ENCODE measurements around the gene TRMT61A.
A peak's percentile ranks its signal among the peaks of the same experiment; 100 is the strongest.
"Not testable (repeated sequence)": the region's sequence is repeated elsewhere in the genome, so short reads cannot be mapped to it uniquely, and the experiment has no call there.

Gene TRMT61A

DNA sequence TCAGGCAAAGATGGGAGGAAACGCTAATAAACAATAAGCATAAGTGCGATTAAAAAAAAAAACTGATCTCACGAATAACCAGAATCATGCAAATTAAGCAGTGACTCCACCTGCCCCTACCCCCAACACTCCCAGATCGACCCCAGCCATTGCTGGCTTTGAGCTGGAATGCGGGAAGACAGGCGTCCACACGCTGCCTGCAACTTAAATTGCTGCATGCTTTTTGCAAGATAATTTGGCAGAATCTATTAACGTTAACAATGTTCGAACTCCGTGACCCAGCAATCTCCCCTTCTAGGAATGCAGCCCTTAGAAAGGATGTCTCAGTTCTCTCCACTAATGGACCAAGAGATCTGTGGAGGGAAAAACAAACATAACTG, 5.4 kb upstream of the TRMT61A start:
- no peak for DNase-seq (ENCODE audit: low spot score)

DNA sequence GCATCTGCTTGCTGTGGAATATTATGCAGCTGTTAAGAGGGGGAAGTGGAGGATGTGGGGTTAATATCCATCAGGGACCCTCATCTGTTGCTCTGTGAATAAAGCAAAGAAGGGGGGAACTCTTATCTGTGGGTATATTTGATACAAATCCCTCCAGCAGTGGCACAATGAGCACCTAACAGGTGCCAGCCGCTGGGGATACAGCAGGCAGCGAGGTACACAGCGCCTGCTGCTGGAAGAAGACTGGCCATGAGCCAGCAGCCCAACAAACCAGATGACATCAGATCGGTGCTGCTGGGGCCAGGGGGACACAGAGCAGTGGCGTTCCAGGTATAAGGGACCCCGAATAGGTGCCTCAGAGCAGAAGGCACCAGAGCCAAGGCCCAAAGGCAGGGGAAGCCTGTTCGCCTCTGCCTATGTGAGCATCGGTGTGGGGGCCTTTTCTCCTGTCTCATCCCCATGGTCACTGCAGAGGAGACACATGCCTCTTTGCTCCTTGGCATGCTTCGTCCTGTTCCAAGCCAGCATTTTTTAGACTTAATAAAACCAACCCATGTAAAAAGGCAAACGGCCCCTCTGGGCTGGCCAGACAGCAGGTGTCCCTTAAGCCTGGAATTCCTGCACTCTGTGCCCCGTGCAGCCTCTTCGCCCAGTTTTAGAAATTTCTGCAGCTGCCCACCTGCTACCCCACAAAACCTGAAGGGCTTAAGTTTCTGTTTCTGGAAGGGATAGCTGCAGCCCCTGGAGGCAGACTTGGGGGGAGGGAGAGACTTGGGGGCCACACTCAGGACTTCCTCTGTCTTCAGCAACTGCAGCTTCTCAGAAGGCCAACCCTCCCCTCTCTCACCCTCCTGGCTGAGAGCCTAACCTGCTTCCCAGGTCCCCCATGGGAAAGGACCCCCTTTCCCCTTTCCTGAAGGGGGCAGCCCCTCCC, 4.7 kb upstream of the TRMT61A start:
- DNase-seq (ENCODE audit: low spot score), result no peak

DNA sequence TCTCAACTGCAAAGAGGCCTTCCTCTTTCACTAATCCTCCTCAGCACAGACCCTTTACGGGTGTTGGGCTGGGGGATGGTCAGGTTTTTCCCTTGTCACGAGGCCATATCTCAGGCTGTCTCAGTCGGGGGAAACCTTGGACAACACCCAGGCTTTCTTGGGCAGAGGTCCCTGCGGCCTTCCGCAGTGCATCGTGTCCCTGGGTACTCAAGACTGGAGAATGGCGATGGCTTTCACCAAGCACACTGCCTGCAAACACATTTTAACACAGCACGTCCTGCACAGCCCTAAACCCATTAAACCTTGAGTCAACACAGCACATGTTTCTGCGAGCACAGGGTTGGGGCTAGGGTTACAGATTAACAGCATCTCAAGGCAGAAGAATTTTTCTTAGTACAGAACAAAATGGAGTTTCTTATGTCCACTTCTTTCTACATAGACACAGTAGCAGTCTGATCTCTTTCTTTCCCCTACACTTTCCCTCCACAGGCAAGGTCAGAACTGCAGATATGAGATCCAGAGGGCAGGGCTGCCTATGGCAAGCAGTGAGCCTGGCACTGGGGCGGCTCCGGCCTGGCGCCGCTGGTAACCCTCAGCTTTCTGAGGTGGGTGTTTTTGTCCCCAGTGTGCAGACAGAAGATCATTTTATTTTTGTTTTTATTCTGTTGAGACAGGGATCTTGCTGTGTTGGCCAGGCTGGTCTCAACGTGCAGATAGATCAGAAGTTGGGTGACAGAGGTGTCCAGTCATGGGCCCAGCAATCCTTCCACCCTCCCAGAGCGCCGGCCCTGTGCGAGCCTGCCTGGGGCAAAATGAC, 3.4 kb upstream of the TRMT61A start:
- DNase-seq (ENCODE audit: low spot score), result not testable (repeated sequence)

DNA sequence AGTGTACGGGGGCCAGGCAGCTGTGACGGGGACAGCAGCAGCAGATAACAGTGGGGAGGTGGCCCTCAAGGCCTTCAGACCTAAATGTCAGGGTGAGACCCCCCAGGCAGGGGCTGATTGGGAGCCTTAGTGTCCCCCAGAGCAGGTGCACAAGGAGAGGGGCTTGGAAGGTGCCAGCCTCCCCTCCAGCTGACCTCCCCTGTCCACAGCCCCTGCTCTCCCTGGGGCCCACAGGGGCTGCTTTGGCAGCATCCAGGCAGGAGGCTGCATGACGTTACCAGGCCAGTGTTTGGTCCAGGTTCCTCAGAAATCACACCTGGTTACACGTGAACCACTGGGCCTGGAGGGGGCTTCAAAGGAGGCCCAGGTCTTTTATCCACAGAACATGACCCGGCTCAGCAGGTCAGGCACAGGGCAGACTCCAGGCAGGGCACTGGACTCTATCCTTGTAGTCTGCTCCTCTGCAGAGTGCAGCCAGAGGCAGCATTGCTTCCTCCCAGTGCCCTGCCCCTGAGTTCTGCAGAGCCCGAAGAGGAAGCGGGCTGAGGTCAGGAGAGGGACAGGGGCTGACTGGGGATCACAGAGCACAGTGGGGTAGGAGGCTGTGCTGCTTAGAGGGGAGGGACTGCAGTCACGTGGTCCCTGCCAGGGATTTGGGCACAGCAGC, 2.6 kb upstream of the TRMT61A start:
- DNase-seq (ENCODE audit: low spot score), result no peak

DNA sequence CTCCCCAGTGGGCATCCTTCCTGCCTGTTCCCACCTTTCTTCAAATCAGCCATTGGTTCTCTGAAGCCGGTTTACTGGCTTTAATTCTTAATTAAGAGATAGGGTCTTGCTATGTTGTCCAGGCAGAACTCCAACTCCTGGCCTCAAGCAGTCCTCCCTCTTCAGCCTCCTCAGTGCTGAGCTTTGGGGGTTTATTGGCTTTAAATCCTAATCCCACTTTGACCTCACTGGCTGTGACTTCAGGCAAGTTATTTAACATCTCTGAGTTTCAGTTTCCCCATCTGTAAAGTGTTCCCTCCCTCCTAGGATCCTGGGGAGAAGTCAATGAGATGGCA, 2.1 kb upstream of the TRMT61A start:
- DNase-seq (ENCODE audit: low spot score), result no peak

DNA sequence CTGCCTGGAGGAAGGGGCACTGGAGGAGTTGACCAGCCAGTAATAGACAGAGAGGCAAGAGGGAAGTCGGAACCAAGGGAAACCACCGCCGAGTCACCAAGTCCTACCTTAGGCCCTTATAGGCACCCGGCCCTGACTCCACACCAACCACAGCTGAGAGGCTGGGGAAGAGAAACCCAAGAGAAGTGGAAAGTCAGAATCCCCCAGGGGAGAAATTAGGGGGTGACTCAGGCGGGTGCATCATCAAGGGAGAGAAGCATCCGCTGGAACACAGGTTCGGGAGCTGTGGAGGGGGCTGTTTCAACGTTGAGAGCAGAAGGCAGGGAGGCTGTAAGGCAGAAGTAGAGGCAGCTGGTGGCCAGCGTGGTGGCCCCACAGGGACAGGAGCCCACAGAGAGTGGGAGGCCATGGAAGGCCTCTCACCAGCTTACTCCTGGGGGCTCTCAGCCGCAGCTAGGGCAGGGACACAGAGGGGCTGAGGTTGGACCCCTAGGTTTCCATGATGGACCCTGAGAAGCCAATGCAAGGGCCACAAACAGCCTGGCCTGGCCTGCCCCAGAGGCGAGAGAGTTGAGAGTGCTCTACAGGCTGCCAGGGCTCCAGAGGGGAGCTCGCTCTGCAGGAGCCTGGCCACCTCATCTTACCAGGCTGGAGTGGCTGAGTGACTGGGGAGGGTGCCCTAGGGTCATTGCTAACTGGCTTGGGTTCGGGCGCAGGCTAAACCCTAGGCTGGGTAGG, 1.4 kb upstream of the TRMT61A start:
- DNase-seq (ENCODE audit: low spot score), result peak; percentile 73

DNA sequence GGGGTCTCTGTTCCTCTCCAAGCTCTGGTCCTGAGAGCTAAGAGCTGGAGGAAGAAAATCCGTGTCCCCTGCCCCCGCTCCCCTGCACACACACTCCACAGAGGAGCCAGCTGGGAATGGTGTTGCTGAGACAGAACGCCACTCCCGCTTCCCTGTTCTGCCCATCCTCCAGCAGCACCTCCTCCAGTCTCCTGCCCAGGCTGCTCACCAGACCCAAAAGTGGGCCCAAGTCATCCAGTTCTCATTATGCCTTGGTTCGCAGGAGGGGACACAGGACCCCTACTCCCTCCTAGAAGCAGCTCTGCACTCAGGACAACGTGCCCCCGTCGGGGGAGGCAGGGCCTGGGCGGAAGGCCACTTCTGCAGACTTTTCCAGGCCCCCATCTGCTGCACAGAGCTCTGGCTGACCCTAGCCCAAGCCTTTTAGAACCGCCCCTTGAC, 830 bp upstream of the TRMT61A start:
- DNase-seq (ENCODE audit: low spot score), result peak; percentile 64

DNA sequence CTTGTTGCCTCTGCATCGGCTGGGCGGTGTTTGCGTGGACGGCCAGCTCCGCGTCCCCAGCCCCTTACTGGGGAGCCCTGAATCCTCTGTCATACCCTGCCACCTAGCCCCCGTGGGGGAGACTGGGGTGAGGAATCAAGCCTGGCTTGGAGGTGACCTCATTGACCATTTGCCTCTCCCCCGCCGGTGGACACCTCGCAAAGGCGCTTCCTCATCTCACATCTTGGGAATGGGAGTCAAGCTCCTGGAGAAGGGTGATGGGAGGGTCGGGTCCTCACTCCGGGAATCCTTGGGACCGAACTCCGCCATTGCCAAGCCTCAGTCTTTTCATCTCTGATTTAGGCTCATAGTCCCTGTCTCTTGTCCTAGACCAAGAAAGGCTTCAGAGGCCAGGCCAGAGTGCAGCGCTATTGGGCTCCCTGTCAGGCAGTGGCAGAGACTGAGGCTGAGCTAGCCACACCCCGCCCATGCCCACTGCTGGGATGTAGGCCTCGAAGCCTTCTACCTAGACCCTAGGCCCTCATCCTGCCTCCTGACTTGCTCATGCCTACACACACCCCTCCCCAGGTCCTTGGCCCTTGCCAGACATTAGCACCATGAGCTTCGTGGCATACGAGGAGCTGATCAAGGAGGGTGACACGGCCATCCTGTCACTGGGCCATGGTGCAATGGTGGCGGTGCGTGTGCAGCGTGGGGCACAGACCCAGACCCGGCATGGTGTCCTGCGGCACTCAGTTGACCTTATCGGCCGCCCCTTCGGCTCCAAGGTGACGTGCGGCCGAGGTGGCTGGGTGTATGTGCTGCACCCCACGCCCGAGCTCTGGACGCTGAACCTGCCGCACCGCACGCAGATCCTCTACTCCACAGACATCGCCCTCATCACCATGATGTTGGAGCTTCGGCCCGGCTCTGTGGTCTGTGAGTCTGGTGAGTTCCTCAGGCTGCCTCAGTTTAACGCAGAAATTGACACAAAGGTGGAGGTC, 678 bp downstream of the TRMT61A start:
- DNase-seq (ENCODE audit: low spot score), result no peak

DNA sequence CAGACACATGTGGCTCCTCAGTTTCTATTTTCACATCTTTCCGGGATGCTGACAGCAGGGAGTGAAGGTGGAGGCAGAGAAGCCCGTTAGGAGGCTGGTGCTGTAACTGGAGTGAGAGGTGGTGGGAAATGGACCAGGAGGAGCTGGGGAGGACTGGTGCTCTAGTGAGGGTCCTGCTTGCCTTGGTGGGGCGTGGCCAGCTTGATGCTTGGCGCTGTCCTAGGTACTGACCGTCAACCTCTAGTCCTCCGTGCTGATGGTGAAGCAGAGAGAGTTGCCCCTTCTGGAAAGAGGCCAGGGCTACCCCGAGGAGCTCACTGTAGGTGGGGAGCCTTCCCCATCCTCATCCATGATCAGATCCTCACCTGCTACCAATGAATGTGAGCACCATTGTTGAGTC, 1.4 kb downstream of the TRMT61A start:
- DNase-seq (ENCODE audit: low spot score), result no peak

DNA sequence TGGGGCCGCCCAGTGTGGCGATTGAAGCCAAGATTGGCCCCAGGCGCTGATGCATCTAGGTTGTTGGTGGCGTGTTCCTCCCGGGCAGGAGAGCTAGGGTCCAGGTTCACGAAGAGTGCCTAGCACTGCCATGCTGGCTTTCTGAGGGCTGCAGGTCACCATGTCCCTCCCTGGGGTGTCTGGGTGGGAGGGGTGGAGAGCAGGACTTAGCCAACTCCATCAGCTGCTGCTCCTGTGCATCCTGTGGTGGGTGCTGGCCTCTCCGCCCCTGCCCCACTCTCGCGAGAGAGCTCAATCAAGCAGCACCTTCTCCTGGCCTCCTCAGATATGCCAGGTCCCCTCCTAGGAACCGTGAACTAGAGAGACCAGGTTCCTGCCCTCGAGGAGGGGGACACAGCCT, 1.8 kb downstream of the TRMT61A start:
- DNase-seq (ENCODE audit: low spot score), result no peak

DNA sequence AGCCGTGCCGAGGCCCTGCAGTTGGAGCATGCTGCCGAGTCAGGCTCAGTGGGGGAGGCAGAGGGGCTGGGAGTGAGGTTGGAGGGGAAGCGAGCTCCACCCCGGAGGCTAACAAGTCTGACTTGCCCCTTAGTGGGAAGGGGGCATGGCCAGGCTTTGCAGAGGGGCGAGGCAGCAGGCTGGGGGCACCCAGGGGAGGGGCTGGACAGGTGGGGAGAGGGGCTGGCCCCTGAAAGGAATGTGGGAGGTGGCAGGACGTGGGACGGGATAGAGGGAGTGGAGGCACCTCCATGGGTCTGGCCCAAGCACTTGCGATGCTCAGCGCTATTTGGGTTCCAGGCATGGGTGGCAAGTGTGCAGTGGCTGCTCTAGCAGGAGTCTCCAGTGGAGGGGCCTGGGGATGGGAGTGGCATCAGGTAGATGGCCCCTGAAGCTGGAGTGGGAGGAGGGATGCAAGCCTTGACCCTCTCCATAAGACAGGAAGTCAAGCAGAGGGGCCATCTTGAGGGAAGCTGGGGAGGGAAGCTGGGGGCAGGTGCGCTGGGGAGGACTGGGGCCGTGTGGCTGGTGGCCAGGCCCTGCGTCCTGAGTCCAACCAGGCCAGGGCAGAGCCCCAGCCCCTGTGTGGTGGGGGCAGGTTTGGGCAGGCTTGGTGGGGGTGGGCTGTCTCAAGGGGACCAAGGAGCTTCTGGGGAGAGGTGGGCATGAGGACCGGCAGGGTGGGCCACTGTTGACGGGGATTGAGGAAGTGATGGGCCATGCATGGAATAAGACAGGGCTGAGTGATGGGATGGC, 2.6 kb downstream of the TRMT61A start:
- DNase-seq (ENCODE audit: low spot score), result no peak

DNA sequence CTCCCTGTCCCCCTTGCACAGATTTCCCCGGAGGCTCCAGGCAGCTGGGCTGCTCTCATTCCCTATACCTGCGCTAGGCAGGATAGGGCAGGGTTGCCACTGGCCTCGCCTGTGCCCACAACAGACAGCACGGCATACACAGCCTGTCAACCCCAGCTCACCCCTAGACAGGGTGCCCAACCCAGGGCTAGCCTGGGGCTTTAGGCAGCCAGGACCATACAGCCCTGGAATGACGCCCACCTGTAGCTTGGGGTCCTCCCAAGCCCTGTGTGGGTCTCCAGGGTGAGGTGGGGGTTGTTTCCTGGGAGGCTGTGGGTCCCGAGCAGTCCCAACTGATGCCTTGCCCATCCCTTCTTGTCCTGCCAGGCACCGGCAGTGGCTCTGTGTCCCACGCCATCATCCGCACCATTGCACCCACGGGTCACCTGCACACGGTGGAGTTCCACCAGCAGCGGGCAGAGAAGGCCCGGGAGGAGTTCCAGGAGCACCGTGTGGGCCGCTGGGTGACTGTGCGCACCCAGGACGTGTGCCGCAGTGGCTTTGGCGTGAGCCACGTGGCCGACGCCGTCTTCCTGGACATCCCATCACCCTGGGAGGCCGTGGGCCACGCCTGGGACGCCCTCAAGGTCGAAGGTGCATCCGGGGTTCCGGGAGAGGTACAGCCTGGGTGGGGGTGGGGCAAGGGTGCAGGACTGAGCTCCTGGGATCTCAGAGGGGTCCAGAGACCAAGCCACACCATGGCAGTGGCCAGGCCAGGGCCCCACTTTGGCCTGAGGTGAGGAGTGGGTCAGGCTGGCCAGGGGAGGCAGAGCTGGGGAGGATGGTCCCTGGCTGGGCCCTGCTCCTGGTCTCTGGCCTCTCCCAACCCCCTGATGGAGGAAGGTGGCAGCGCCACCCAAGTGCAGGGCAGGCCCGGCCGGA, 3.5 kb downstream of the TRMT61A start:
- no peak for DNase-seq (ENCODE audit: low spot score)

DNA sequence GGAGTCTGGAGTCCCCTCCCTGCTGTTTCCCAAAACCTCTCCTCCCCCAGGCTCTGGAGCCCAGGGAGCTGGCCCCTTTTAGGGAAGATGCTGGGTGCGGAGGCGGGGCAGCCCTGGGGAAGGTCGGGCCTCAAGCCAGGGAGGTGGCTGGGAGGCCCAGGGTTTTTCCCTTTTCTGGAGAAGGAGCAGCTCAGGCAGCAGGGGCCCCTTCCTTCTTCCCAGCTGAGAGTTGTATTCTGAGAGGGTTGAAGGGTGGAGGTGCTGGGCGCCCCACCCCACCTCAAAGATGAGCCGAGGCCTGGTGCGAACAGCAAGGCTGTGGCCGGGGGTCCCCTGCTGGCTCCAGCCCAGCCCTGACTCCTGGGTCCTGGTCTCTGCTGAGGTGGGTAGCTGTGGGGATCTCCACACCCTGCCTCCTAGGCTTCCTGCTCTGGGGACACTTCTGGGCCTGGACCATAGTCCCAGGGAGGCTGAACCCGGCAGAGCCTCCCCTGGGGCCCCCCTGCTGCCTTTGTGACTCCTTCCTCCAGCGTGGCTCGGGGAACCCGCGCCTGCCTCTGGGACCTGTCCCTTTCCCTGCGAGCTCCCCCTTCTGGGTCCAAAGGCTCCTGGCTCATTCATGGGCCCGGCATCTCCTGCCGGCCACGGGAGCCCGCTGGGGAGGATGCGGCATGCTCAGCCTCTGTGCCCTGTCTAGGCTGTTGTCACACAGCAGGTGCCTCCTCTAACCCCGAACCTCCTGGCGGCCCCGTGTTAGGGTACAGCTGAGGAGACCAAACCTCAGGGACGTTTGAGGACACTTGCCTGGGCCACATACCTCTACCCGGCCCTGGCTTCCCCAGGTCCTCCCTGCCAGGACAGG, 4.4 kb downstream of the TRMT61A start:
- no peak for DNase-seq (ENCODE audit: low spot score)

DNA sequence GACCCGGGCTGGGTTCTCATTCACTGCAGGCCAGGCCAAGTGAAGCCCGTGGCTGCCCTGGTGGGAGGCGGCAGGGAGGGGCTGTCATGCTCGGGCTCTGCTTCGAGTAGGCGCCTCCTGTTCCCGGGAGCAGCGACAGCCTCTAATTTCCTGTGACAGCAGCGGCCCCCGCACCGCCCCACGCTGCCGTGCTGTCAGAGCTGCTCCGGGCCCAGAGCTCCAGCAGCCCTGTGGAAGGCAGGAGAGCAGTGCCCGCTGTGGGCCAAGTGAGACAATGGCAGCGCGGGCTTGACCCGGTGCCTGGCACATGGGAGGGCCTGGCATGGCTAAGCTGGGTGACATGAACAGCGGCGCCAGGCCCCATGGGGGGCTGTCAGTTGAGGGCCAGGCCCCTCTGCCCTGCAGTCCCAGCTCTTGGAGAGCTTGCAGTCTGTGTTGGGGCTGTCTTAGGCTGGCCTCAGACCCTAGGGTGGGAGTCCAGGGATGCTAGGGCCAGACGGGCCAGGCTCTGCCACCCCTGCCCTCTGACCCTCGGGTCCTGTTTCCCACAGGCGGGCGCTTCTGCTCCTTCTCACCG, 5.1 kb downstream of the TRMT61A start:
- no peak for DNase-seq (ENCODE audit: low spot score)

DNA sequence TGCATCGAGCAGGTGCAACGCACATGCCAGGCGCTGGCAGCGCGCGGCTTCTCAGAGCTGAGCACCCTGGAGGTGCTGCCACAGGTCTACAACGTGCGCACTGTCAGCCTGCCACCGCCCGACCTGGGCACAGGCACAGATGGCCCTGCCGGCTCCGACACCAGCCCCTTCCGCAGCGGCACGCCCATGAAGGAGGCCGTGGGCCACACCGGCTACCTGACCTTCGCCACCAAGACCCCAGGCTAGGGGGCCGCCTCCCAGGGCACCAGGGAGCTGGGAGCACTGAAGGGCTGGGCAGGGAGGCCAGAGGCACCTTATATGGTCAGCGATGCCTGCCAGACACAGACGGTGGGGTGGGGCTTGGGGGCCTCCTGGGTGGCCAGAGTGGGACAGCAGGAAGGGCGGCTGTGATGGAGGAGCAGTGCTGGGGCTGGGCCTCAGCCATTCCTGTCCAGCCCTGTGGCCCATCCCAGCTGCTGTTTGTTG, 5.6 kb downstream of the TRMT61A start:
- DNase-seq (ENCODE audit: low spot score), result no peak

DNA sequence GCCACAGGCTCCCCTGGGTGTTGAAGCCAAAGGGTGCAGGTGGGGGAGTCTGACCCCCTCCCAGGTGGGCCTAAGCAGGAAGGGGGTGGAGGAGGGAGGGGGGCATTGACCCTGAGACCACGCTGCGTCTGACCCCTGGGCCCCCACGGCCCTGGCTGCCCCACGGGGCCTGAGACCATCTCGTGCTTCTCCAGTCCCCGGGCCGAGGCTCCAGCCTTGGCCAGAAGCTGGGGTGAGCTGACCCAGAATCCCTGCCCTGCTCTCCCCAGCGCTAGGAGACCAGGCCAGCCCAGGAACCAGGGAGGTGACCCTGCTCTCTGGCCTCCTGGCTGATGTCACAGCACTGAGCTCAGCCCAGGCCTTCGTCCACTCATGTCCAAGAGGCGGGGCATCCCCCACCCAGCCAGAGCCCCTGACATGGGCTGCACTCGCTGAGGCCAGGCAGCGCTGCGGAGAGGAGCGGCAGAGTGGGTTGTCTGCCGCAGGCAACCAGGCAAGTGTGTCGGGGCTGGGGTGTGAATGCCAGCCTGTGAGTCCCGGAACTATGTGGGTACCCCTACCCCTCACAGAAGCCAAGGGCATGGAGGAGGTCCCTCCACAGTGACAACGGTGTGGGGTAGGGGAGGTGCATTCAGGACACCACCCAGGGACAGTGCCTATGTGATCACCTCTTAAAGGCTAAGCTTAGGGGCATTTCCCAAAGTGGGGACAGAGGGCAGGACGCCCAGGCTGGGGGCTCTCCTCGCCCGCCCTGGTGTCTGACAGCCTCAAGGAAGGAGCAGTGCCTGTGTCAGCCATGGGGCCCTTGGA, 6.3 kb downstream of the TRMT61A start:
- no peak for DNase-seq (ENCODE audit: low spot score)
